GM21717 (cell line): Measurements from ENCODE around the gene CARD10.
"Not testable (repeated sequence)": the region's sequence is repeated elsewhere in the genome, so short reads cannot be mapped to it uniquely, and the experiment has no call there.

Experiments
- ATAC-seq: cut with Tn5 transposase; IDR thresholded peaks from one replicate; pipeline ENCODE4 v1.9.1; 2021; ENCODE audit warnings: mild to moderate bottlenecking, moderate library complexity; ENCODE audit not compliant: unreplicated experiment

The CARD10 gene

DNA sequence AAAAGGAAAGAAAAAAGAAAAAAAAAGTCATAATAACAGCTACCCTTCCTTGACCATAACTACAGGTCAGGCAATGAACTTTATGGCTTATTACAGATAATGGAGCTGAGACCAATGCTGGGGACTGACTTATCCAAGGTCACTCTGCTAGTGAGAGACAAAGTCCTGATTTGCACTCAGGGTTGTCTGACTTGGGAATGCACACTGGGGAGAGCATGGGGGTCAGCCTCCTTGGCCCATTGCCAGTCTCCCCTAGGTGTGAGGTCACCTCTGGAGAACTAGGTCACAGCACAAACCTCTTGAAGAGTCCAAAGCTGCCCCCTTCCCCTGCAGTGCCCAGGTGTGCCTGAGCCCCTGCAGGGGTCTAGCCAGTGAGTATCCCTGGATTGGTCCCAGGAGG, 35.8 kb upstream of the CARD10 start:
- ATAC-seq = no peak

DNA sequence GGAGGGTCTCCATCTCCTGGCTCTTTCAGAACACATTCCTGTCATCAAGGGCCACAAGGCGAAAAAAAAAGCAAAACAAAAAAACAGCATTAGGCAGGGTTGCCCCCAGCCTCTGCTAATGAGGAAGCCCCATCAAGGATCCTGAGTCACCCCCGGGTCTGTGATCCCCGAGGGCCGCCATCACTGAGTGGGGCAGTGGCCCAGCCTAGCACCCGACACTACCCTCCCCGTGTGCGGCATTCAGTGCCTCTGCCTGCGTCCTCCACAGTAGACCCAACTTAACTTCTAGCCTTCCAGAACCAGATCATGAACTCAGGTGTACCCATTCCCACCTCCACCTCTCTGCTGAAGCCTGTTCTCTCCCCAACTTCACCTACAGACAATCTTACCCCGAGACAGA, 34.5 kb upstream of the CARD10 start:
- no peak for ATAC-seq

GRCh38 chr22:37552524-37553163, 33.4 kb upstream of the CARD10 start:
- ATAC-seq = no peak

- no peak for ATAC-seq
Measured at GRCh38 chr22:37551981-37552380, 32.8 kb upstream of the CARD10 start.

GRCh38 chr22:37550921-37551320, 31.7 kb upstream of the CARD10 start:
- not testable (repeated sequence) for ATAC-seq

GRCh38 chr22:37549704-37550059, 30.5 kb upstream of the CARD10 start:
- no peak for ATAC-seq

GRCh38 chr22:37547251-37547741, 28.1 kb upstream of the CARD10 start:
- ATAC-seq = no peak

GRCh38 chr22:37546437-37547250, 27.4 kb upstream of the CARD10 start:
- no peak for ATAC-seq

DNA sequence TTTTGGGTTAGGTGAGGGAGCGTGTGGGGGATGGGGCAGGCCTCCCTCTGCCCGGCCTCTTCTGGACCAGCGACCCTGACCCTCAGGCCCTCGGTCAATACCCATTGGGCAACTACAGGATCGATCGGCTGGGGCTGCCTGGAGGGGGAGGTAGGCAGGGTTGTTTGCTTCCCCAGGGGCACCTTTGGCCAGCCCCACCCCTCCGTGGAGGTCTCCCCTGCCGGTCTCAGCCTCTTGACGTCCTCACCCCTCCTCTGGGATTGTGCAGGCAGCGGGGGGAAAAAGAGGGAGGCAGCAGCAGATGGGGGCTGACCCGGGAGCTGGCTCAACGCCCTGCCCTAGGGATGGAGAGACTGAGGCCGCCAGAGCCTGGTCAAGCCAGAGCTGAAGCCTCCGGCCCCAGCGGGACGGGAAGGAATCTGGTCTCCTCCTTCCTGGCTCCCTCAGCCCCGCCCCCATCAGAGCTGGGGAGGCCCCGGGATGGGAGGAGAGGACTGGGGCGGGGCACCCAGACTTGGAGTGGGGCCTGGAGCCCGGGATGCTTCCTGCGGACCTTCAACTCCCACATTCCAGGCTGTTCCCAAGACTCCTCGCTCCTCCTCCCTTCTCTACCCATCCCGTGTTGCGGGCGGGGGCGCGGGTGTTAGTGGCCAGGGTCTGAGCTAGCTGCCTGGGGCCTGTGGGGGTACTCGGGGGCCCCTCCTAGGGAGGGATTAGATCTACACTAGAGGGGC, 26.7 kb upstream of the CARD10 start:
- ATAC-seq = no peak

GRCh38 chr22:37544955-37545702, 25.9 kb upstream of the CARD10 start:
- ATAC-seq = no peak

DNA sequence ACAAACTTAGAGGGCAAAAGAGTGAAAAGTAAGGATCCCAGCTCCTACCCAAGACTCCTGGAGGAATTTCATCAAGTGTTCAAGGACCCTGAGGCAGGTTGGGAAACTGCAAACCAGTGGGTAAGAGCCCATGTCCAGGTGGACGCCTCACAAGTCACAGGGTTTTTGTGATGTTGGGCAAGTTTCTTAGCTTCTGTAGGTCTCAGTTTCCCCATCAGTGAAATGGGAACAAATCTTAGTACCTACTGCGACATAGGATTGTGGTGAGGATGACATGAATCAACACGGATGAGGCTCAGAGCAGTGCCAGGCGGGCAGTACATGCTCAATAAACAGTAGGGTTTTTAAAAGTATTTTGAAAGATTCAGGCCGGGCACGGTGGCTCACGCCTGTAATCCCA, 23.7 kb upstream of the CARD10 start:
- ATAC-seq = no peak

DNA sequence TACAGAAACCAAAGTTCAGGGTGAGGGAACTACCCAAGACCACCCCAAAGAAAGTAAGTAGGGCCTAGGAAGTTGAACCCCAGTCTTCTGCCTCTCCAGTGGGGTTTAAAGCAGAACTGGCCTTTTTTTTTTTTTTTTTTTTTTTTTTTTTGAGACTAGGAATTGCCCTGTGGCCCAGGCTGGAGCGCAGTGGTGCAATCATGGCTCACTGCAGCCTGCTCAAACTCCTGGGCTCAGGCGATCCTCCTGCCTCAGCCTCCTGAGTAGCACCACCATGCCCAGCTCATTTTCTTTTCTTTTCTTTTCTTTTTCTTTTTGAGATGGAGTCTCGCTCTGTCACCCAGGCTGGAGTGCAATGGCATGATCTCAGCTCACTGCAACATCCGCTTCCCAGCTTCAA, 23.2 kb upstream of the CARD10 start:
- ATAC-seq = not testable (repeated sequence)

GRCh38 chr22:37539790-37540189, 20.6 kb upstream of the CARD10 start:
- ATAC-seq = not testable (repeated sequence)

- ATAC-seq = peak; percentile 65
Measured at GRCh38 chr22:37538590-37539357, 19.6 kb upstream of the CARD10 start.

- no peak for ATAC-seq
Measured at GRCh38 chr22:37535159-37535558, 15.9 kb upstream of the CARD10 start.

DNA sequence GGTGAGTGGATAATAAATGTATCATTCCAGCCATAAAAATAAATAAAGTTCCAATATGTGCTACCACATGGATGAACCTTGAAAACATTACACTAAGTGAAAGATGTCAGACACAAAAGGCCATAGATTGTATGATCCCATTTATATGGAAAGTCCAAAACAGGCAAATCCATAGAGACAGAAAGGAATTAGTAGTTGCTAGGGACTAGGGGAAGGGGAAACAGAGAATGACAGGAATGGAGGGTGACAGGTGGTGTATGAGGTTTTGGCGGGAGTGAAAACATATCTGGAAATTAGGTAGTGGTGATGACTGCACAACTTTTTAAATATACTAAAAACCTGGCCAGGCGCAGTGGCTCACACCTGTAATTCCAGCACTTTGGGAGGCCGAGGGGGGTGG, 15.2 kb upstream of the CARD10 start:
- no peak for ATAC-seq

- ATAC-seq = no peak
Measured at GRCh38 chr22:37533995-37534394, 14.8 kb upstream of the CARD10 start.

DNA sequence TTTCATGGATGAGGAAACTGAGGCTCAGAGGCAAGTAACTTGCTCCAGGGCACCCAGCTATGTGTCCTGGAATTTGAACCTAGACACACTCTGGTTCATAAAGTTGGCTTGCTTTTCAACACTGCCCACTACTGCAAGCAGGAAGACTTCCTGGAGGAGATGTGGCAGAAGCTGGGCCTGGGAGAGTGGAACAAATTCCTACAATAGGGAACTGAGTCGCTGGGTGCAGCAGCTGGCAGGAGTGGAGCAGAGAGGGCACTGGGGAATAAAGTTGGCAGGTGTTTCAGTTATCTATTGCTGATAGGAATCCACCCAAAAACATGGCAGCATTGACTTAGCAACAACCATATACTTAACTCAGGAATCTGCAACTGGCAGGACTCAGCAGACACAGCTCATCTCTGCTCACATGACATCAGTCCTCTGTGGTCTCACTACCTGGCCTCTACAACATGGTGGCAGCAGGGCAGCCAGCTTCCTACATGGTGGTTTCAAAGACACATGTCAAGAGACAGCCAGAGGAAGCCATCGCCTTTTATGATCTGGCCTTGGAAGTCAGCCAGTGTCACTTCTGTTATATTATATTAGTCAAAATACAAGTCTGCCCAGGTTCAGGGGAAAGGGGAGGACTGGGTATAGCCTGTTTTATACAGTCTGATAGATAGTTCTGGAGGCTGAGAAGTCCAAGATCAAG, 10.6 kb upstream of the CARD10 start:
- no peak for ATAC-seq

GRCh38 chr22:37527952-37528351, 8.7 kb upstream of the CARD10 start:
- ATAC-seq = not testable (repeated sequence)
